KMS-11 (cell line): ENCODE results near the gene TM4SF1.

Experiments used
- H2AFZ ChIP-seq: fragments of 200-600 bp; sonication (generic); 2 replicates; pipeline ENCODE4 v1.6.1; 2016; ENCODE audit warnings: antibody characterized with exemption, mixed run types, low read depth
- H3K27ac ChIP-seq: fragments of 200-600 bp; sonication (generic); 2 replicates; pipeline ENCODE4 v1.6.1; 2016; ENCODE audit warnings: mild to moderate bottlenecking, mixed run types
- H3K27me3 ChIP-seq: fragments of 200-600 bp; sonication (generic); 2 replicates; pipeline ENCODE4 v1.6.1; 2017; ENCODE audit warnings: mild to moderate bottlenecking, low read depth, mixed run types, moderate library complexity; ENCODE audit not compliant: insufficient read depth
- H3K36me3 ChIP-seq: fragments of 200-600 bp; sonication (generic); 2 replicates; pipeline ENCODE4 v1.6.1; 2017; ENCODE audit warnings: mild to moderate bottlenecking, mixed run types; ENCODE audit not compliant: insufficient read depth
- H3K4me1 ChIP-seq: fragments of 200-600 bp; sonication (generic); 2 replicates; pipeline ENCODE4 v1.6.1; 2016; ENCODE audit warnings: mild to moderate bottlenecking, low read depth, mixed run types; ENCODE audit not compliant: poor library complexity, severe bottlenecking
- H3K4me2 ChIP-seq: fragments of 200-600 bp; sonication (generic); 2 replicates; pipeline ENCODE4 v1.7.0; 2016; ENCODE audit warnings: mild to moderate bottlenecking, mixed run types
- H3K4me3 ChIP-seq: fragments of 200-600 bp; sonication (generic); IDR thresholded peaks from 2 replicates; pipeline ENCODE4 v1.6.1; 2017; ENCODE audit warnings: low read depth, low read length, mixed read lengths; ENCODE audit not compliant: insufficient read depth
- H3K79me2 ChIP-seq: fragments of 200-600 bp; sonication (generic); 2 replicates; pipeline ENCODE4 v1.6.1; 2016; ENCODE audit warnings: low read depth, mixed run types; ENCODE audit not compliant: insufficient read depth
- H3K9ac ChIP-seq: fragments of 200-600 bp; sonication (generic); 2 replicates; pipeline ENCODE4 v1.6.1; 2016; ENCODE audit warnings: mild to moderate bottlenecking, mixed run types
- H4K20me1 ChIP-seq: fragments of 200-600 bp; sonication (generic); 2 replicates; pipeline ENCODE4 v1.6.1; 2016; ENCODE audit warnings: mild to moderate bottlenecking, mixed run types; ENCODE audit not compliant: insufficient read depth
- TF ChIP-seq, protein P1 (sequence below): fragments of 200-600 bp; sonication (generic); conservative IDR thresholded peaks from 2 replicates; pipeline ENCODE4 v1.6.1; 2017; ENCODE audit warnings: low read depth, mild to moderate bottlenecking, antibody characterized with exemption, low read length, moderate library complexity, mixed read lengths

Gene TM4SF1

GRCh38 chr3:149378478-149379309 is 1.2 kb upstream of the TM4SF1 start:
- Histone ChIP-seq H3K79me2 (no peaks in the 10 kb centered on the region), H3K4me3 (no peak overlapping the region), H4K20me1 (no peaks in the 10 kb centered on the region), H3K36me3 (no peaks in the 10 kb centered on the region), H2AFZ (no peak overlapping the region), H3K9ac (no peak overlapping the region), H3K27me3 (no peaks in the 10 kb centered on the region), H3K27ac (no peak overlapping the region), H3K4me1 (no peaks in the 10 kb centered on the region), H3K4me2 (no peak overlapping the region)
- TF ChIP-seq, protein P1, sequence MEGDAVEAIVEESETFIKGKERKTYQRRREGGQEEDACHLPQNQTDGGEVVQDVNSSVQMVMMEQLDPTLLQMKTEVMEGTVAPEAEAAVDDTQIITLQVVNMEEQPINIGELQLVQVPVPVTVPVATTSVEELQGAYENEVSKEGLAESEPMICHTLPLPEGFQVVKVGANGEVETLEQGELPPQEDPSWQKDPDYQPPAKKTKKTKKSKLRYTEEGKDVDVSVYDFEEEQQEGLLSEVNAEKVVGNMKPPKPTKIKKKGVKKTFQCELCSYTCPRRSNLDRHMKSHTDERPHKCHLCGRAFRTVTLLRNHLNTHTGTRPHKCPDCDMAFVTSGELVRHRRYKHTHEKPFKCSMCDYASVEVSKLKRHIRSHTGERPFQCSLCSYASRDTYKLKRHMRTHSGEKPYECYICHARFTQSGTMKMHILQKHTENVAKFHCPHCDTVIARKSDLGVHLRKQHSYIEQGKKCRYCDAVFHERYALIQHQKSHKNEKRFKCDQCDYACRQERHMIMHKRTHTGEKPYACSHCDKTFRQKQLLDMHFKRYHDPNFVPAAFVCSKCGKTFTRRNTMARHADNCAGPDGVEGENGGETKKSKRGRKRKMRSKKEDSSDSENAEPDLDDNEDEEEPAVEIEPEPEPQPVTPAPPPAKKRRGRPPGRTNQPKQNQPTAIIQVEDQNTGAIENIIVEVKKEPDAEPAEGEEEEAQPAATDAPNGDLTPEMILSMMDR = no peak

- H2AFZ ChIP-seq = no peak overlapping the region
- H3K4me3 ChIP-seq = no peak overlapping the region
- no peaks in the 10 kb centered on the region for H3K79me2 ChIP-seq
- H4K20me1 ChIP-seq = no peaks in the 10 kb centered on the region
- H3K27me3 ChIP-seq = no peaks in the 10 kb centered on the region
- no peaks in the 10 kb centered on the region for H3K4me1 ChIP-seq
- H3K27ac ChIP-seq = no peak overlapping the region
- H3K9ac ChIP-seq = no peak overlapping the region
- TF ChIP-seq, protein P1 = no peak
- H3K36me3 ChIP-seq = no peaks in the 10 kb centered on the region
- H3K4me2 ChIP-seq = no peak overlapping the region
Measured at GRCh38 chr3:149376718-149377407, 586 bp downstream of the TM4SF1 start.

DNA sequence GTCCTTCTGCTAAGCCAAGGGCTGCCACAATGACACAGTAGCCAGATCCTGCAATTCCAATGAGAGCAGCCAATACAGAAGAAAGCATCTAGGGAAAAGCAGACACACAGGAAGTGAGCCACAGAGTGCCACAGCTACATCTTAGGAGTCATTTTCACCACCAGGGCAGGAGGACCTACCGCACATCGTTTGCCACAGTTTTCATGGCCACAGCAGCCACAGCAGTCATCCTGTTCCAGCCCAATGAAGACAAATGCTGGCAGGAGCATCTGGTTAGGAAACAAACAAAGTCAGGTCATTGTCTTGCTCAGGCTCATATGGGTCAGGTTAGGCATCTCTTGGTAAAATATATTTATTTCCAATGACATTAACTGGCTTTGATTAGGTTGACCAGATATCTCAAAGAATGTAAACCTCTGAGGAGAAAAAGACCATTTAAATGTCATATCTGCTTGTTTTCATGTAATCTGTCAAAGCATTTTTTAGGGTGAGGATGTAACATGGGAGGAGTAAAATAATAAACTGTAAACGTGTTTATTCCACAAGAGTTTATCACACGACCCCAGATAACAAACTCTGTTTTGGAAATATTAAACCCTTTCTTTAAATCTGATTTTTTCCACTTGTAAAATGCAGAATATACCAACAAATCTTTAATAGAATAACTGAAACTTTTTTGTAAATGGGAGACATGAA is 1.8 kb downstream of the TM4SF1 start:
- H2AFZ ChIP-seq = no peak overlapping the region
- TF ChIP-seq, protein P1 = no peak
- no peak overlapping the region for H3K4me2 ChIP-seq
- no peaks in the 10 kb centered on the region for H3K36me3 ChIP-seq
- H3K9ac ChIP-seq = no peak overlapping the region
- no peaks in the 10 kb centered on the region for H3K4me1 ChIP-seq
- no peak overlapping the region for H3K4me3 ChIP-seq
- H4K20me1 ChIP-seq = no peaks in the 10 kb centered on the region
- no peak overlapping the region for H3K27ac ChIP-seq
- H3K79me2 ChIP-seq = no peaks in the 10 kb centered on the region
- H3K27me3 ChIP-seq = no peaks in the 10 kb centered on the region

DNA sequence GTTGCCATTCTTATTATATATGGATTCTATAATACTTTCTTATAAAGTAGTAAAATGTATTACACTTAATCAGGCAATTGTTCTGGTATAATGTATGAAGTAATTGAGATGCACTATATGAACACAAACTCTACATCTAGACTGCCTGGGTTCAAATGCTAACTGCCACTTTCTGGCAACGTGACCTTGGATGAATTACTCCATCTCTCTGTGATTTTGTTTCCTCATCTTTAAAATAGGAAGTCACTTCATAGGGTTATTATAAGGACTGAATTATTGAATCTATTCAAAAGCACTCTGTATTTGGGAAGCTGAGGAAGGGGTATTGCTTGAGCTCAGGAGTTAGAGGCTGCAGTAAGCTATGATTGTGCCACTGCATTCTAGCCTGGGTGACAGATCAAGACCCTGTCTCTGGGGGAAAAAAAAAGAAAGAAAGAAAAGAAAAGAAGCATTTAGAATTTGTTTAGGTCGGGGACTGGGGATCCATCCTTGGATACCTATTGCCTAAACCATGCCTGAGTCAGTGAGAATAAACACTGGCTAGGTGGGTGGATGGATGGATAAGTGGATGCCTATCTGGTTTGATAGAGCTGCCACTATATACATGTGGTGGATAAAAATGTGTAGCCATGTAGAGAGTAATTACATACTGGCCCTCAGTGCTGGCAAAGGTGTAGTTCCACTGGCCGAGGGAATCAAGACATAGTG is 2.5 kb downstream of the TM4SF1 start:
- Histone ChIP-seq H3K9ac (no peak overlapping the region), H3K27ac (no peak overlapping the region), H3K27me3 (no peaks in the 10 kb centered on the region), H3K36me3 (no peaks in the 10 kb centered on the region), H2AFZ (no peak overlapping the region), H3K4me1 (no peaks in the 10 kb centered on the region), H3K4me2 (no peak overlapping the region), H3K79me2 (no peaks in the 10 kb centered on the region), H4K20me1 (no peaks in the 10 kb centered on the region), H3K4me3 (no peak overlapping the region)
- TF ChIP-seq, protein P1 = no peak
